Endothelial cell of umbilical vein (primary cell): ENCODE measurements around the gene TLX1. TPM values are rescaled to one million over a fixed set of nuclear protein-coding genes. Genes with fewer than 3 reads are reported as not detected.

Source experiments
- BruUV-seq: library from RNA; stranded (reverse); fragments of 400-500 nt; replicated peaks from 2 replicates; lab custom pipeline; 2021; lab: Mats Ljungman, UMichigan
- CTCF ChIA-PET: fragments of 300-600, 350-600 bp; sonication (Branson Sonifier 250); formaldehyde crosslinking; loops from one replicate; lab custom pipeline; 2021; ENCODE audit warnings: antibody characterized with exemption, inconsistent platforms; lab: Charles Lee
- POLR2A ChIA-PET: fragments of 300-600, 350-600 bp; sonication (Branson Sonifier 250); formaldehyde crosslinking; loops from one replicate; lab custom pipeline; 2021; ENCODE audit warnings: antibody characterized with exemption, inconsistent platforms; lab: Charles Lee
- DNase-seq: peaks from one replicate; pipeline ENCODE4 v3.0.0-alpha.2; 2011; ENCODE audit warnings: low read depth, low spot score
- FAIRE-seq: peaks from 2 replicates; lab custom pipeline; 2011; peaks lifted over from hg19 to GRCh38; lab: Jason Lieb, UNC
- H2AFZ ChIP-seq: 2 replicates; pipeline ENCODE4 v1.6.0; 2012; ENCODE audit warnings: low read depth, low read length, control low read depth, inconsistent platforms
- H3K27ac ChIP-seq: 2 replicates; pipeline ENCODE4 v1.5.1; 2011; ENCODE audit warnings: low read depth, mild to moderate bottlenecking, control low read depth, low read length, moderate library complexity; ENCODE audit not compliant: insufficient read depth
- H3K27me3 ChIP-seq, 2 experiments: 2 replicates each; pipeline versions ENCODE4 v1.6.0 to v1.6.1; 2011; ENCODE audit warnings: low read length in 2 of 2, mixed read lengths in 1 of 2; ENCODE audit not compliant: control insufficient read depth in 2 of 2, insufficient read depth in 2 of 2
- H3K36me3 ChIP-seq, 2 experiments: 2 replicates in 1 of 2; 3 replicates in 1 of 2; pipeline ENCODE4 v1.5.1; 2011; ENCODE audit warnings: low read length in 2 of 2, mild to moderate bottlenecking in 1 of 2, moderate library complexity in 1 of 2; ENCODE audit not compliant: control insufficient read depth in 2 of 2, insufficient read depth in 2 of 2; ENCODE audit errors: extremely low read depth in 1 of 2
- H3K4me1 ChIP-seq: 3 replicates; pipeline ENCODE4 v1.5.1; 2011; ENCODE audit warnings: mild to moderate bottlenecking, low read length; ENCODE audit not compliant: control insufficient read depth, insufficient read depth; ENCODE audit errors: extremely low read depth
- H3K4me2 ChIP-seq: 2 replicates; pipeline ENCODE4 v1.6.1; 2011; ENCODE audit warnings: low read length, control low read depth, mixed read lengths; ENCODE audit not compliant: insufficient read depth
- H3K4me3 ChIP-seq, 3 experiments: fragments of 200-600 bp in 1 of 3; sonication (generic), shearing (Covaris generic) in 1 of 3; replicated peaks in 1 of 3; 2 replicates each; pipeline ENCODE4 v1.5.1; 2011 to 2016; ENCODE audit warnings: control low read depth in 3 of 3, low read length in 3 of 3, mild to moderate bottlenecking in 2 of 3, inconsistent platforms in 1 of 3, low read depth in 1 of 3, moderate library complexity in 1 of 3; ENCODE audit not compliant: insufficient read depth in 1 of 3
- H3K79me2 ChIP-seq: 2 replicates; pipeline ENCODE4 v1.6.0; 2012; ENCODE audit warnings: low read length, inconsistent platforms; ENCODE audit not compliant: control insufficient read depth, insufficient read depth
- H3K9ac ChIP-seq: replicated peaks from 2 replicates; pipeline ENCODE3; 2011; ENCODE audit warnings: low read length, control low read depth; ENCODE audit not compliant: insufficient read depth; ENCODE audit errors: extremely low read depth
- H3K9me1 ChIP-seq: replicated peaks from 3 replicates; pipeline ENCODE4 v1.6.0; 2011; ENCODE audit warnings: mild to moderate bottlenecking, low read length; ENCODE audit not compliant: control insufficient read depth, insufficient read depth; ENCODE audit errors: extremely low read depth
- H3K9me3 ChIP-seq: replicated peaks from 2 replicates; pipeline ENCODE4 v1.5.1; 2012; ENCODE audit warnings: low read length, inconsistent platforms; ENCODE audit not compliant: control insufficient read depth, insufficient read depth
- H4K20me1 ChIP-seq: replicated peaks from 2 replicates; pipeline ENCODE3; 2011; ENCODE audit warnings: mild to moderate bottlenecking, low read length; ENCODE audit not compliant: control insufficient read depth, insufficient read depth; ENCODE audit errors: extremely low read depth
- CTCF ChIP-seq, 2 donors: IDR thresholded peaks; 1 replicate in 1 of 2; 2 replicates in 1 of 2; pipeline ENCODE4 v1.5.1; 2011; ENCODE audit warnings: low read length in 2 of 2, mild to moderate bottlenecking in 2 of 2, moderate library complexity in 2 of 2, control low read depth in 1 of 2, inconsistent platforms in 1 of 2, low read depth in 1 of 2; ENCODE audit not compliant: insufficient read depth in 1 of 2; ENCODE audit errors: extremely low read depth in 1 of 2
- EZH2 ChIP-seq: IDR thresholded peaks from 2 replicates; pipeline ENCODE4 v1.6.1; 2012; ENCODE audit warnings: borderline replicate concordance, low read depth, mild to moderate bottlenecking, moderate library complexity, low read length, inconsistent platforms; ENCODE audit not compliant: severe bottlenecking
- GATA2 ChIP-seq: IDR thresholded peaks from 2 replicates; pipeline ENCODE4 v1.7.0; 2011; ENCODE audit warnings: low read depth, mild to moderate bottlenecking, moderate library complexity, mixed read lengths, low read length; ENCODE audit not compliant: insufficient read length, insufficient read depth
- JUN ChIP-seq: IDR thresholded peaks from 2 replicates; pipeline ENCODE4 v1.6.1; 2011; ENCODE audit warnings: borderline replicate concordance, low read depth; ENCODE audit not compliant: insufficient read length, insufficient read depth
- POLR2A ChIP-seq: IDR thresholded peaks from 2 replicates; pipeline ENCODE4 v1.6.1; 2012; ENCODE audit warnings: low read depth, mild to moderate bottlenecking, control low read depth, low read length
- POLR2AphosphoS5 ChIP-seq: IDR thresholded peaks from 2 replicates; pipeline ENCODE4 v1.6.1; 2012; ENCODE audit warnings: low read depth, mild to moderate bottlenecking, control low read depth, low read length, moderate library complexity; ENCODE audit not compliant: insufficient read depth
- dilution Hi-C: fragments of 300-500 bp; cut with MboI; formaldehyde crosslinking; loops from one replicate; pipeline ENCODE4 v1.15.0; 2019; ENCODE audit warnings: low sequenced_read_pairs; ENCODE audit not compliant: extremely low pct_ligation_motif_present
- intact Hi-C: fragments of 100-400 bp; cut with micrococcal nuclease; formaldehyde crosslinking; loops from one replicate; pipeline ENCODE4 v1.10.0; 2022
- polyA plus RNA-seq, 4 experiments: library from polyadenylated mRNA; depleted of rRNA in 3 of 4; stranded (reverse) in 3 of 4; unstranded in 1 of 4; fragments of >200 nt; gene quantifications; 2 replicates each; pipeline versions ENCODE4 v1.2.1 to v1.2.3, GENCODE V29; 2011 to 2012; ENCODE audit warnings: missing spikeins in 1 of 4
- total RNA-seq: library from RNA; stranded (reverse); gene quantifications from 2 replicates; pipeline ENCODE4 v1.2.3, GENCODE V29; 2021

The TLX1 gene
- total and polyA plus RNA-seq, 2 donors (not counting 3 experiments of a cell fraction or from before 2014, with no cell fraction given) = not detected

- Histone ChIP-seq H3K4me3 (no peak overlapping the region), H2AFZ (no peak overlapping the region), H3K79me2 (no peaks in the 10 kb centered on the region), H3K27ac (no peak overlapping the region), H4K20me1 (no peaks in the 10 kb centered on the region), H3K9me3 (no peaks in the 10 kb centered on the region), H3K4me2 (no peak overlapping the region), H3K27me3 (peaks cover 79 to 90% of the 10 kb centered on the region in 2 experiments), H3K9ac (no peak overlapping the region), H3K4me1 (no peaks in the 10 kb centered on the region), H3K9me1 (no peaks in the 10 kb centered on the region), H3K36me3 (no peaks in the 10 kb centered on the region)
- no peak for FAIRE-seq
- DNase-seq = no peak
- intact Hi-C loops (no loop called here), dilution Hi-C loops (no loop called here)
- CTCF ChIA-PET = no interaction called here
- POLR2A ChIA-PET = no interaction called here
- no peak for TF ChIP-seq EZH2
- no peak for TF ChIP-seq CTCF (IDR thresholded peaks at IDR 0.05; ENCODE audit: extremely low read depth in 1 of 2, insufficient read depth in 1 of 2, low read depth in 1 of 2, low read length in 2 of 2)
- TF ChIP-seq POLR2AphosphoS5 = no peak
- no peak for TF ChIP-seq POLR2A
- no peak for TF ChIP-seq JUN
- BruUV-seq = no TSS peak
These were observed 14.0 kb downstream of the TLX1 start for GRCh38 chr10:101145145-101145544.

GRCh38 chr10:101145750-101146391 lies 14.8 kb downstream of the TLX1 start:
- POLR2A ChIA-PET = no interaction called here
- no peak overlapping the region for H3K27ac ChIP-seq
- dilution Hi-C loops (no loop called here), intact Hi-C loops (no loop called here)
- no peak for DNase-seq
- H3K9me3 ChIP-seq = no peaks in the 10 kb centered on the region
- H3K79me2 ChIP-seq = no peaks in the 10 kb centered on the region
- peak; percentile 89 for TF ChIP-seq EZH2
- no peak for TF ChIP-seq GATA2
- H3K4me2 ChIP-seq = no peak overlapping the region
- BruUV-seq = no TSS peak
- H3K4me3 ChIP-seq = no peak overlapping the region
- H3K4me1 ChIP-seq = no peaks in the 10 kb centered on the region
- no peak overlapping the region for H3K9ac ChIP-seq
- no peak overlapping the region for H2AFZ ChIP-seq
- CTCF ChIA-PET = interaction anchor here (1.1 to 2.0 kb wide), 2 partner anchors 16 to 67 kb away, joined by 4 to 5 read pairs; no protein-coding TSS in a partner anchor
- H3K36me3 ChIP-seq = no peaks in the 10 kb centered on the region
- H3K9me1 ChIP-seq = no peaks in the 10 kb centered on the region
- peaks cover 73 to 84% of the 10 kb centered on the region in 2 experiments for H3K27me3 ChIP-seq
- H4K20me1 ChIP-seq = no peaks in the 10 kb centered on the region
- FAIRE-seq = no peak
